Right lobe of liver (tissue), 6 donors: Measurements from ENCODE around the gene LRCH1. TPM values are rescaled to one million over a fixed set of nuclear protein-coding genes. Genes with fewer than 3 reads are reported as not detected.

Experiments used
- ATAC-seq, 4 donors: fragments of 200-7000 bp; cut with Tn5 transposase; one replicate each; pipeline ENCODE4 v1.9.1; 2020; ENCODE audit warnings: mild to moderate bottlenecking in 4 of 4, moderate library complexity in 4 of 4
- DNase-seq, 3 donors: peaks; one replicate each; pipeline ENCODE4 v3.0.0-alpha.2; 2020
- H3K27ac ChIP-seq, 3 donors: fragments of 200-600 bp; one replicate each; pipeline ENCODE4 v1.8.0; 2022
- H3K27me3 ChIP-seq, 2 donors: fragments of 200-600 bp; one replicate each; pipeline ENCODE4 v1.8.0; 2022
- H3K36me3 ChIP-seq, 4 donors: fragments of 200-600 bp; sonication (generic) in 1 of 4; one replicate each; pipeline versions ENCODE4 v1.5.1 to v1.8.0; 2017 to 2022; ENCODE audit warnings: control low read depth in 1 of 4
- H3K4me1 ChIP-seq, 4 donors: fragments of 200-600 bp; sonication (generic) in 1 of 4; one replicate each; pipeline versions ENCODE4 v1.5.1 to v1.8.0; 2017 to 2022; ENCODE audit warnings: control low read depth in 1 of 4
- H3K4me3 ChIP-seq, 3 donors: fragments of 200-600 bp; one replicate each; pipeline ENCODE4 v1.8.0; 2022
- H3K9me3 ChIP-seq, 4 donors: fragments of 200-600 bp; sonication (generic) in 1 of 4; one replicate each; pipeline versions ENCODE4 v1.5.1 to v1.8.0; 2017 to 2022; ENCODE audit warnings: control low read depth in 1 of 4
- POLR2A ChIP-seq: fragments of 450-650 bp; IDR thresholded peaks from one replicate; pipeline ENCODE4 v1.6.1; 2017; ENCODE audit warnings: antibody characterized with exemption, mild to moderate bottlenecking
- WGBS: methylation state at CpG from one replicate; pipeline ENCODE4 v1.1.6; 2018; ENCODE audit warnings: low coverage, low lambda C conversion rate; ENCODE audit not compliant: insufficient coverage; ENCODE audit errors: missing lambda C conversion rate; 5-methylcytosine and 5-hydroxymethylcytosine counted together
- intact Hi-C, 2 donors: fragments of 100-400 bp; cut with DNase I; formaldehyde crosslinking; loops; one replicate each; pipeline versions ENCODE4 v1.11.2 to v1.14.1; 2022
- total RNA-seq, 6 experiments: library from RNA; depleted of rRNA in 2 of 6; stranded (reverse); fragments of >200 nt in 2 of 6; fragmentation: NEBNext Ultra II Directional in 3 of 6; extraction: Animal tissue kit (Norgen Biotek cat#: 25700) in 3 of 6; gene quantifications; one replicate each; pipeline versions ENCODE4 v1.1.0 to v1.2.4, GENCODE V29; 2016 to 2023
- TF ChIP-seq, protein P1 (sequence below), 4 donors: fragments of 200-600 bp in 3 of 4; fragments of 450-650 bp in 1 of 4; IDR thresholded peaks; one replicate each; pipeline versions ENCODE4 v1.5.1 to v1.8.0; 2016 to 2022; ENCODE audit warnings: antibody characterized with exemption in 4 of 4, mild to moderate bottlenecking in 2 of 4
- donor health status: DM: no; HTN: yes; CAD: no.
- donor health status: DM: no; HTN: no; CAD: no.
- donor health status: DM: no; HTN: no; CAD: no.
- donor health status: DM: no; HTN: yes; CAD: no.
- donor health status: DM: no; HTN: yes; CAD: no.

The LRCH1 gene
- total RNA-seq, 6 experiments from 2014 or later, result 5.4 to 9.6 (median 7.7) TPM

DNA sequence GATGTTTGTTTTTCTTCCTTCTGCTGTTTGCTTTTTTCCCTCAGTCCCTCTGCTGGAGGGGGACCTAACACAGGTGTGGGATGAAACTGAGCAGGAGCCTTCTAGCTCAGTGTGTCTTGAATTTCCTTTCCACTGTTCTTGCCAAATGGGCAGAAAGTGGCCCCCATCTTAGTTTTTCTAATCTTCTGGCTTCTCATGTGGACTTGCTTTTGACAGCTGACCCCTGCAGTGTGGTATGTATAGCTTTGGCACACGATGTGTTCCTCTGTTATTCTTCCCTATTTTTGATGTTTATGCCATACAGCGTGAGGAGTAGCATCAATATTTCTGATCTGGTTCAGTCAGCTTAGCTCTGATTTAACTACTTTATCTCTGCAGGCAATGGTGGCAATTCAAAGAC is 8.3 kb downstream of the LRCH1 start:
- no peak overlapping the region for H3K4me3 ChIP-seq
- no peaks in the 10 kb centered on the region for H3K9me3 ChIP-seq
- ATAC-seq, result no peak
- DNase-seq, result no peak
- H3K27me3 ChIP-seq, result no peaks in the 10 kb centered on the region
- intact Hi-C loops, result no loop called here
- TF ChIP-seq, protein P1, sequence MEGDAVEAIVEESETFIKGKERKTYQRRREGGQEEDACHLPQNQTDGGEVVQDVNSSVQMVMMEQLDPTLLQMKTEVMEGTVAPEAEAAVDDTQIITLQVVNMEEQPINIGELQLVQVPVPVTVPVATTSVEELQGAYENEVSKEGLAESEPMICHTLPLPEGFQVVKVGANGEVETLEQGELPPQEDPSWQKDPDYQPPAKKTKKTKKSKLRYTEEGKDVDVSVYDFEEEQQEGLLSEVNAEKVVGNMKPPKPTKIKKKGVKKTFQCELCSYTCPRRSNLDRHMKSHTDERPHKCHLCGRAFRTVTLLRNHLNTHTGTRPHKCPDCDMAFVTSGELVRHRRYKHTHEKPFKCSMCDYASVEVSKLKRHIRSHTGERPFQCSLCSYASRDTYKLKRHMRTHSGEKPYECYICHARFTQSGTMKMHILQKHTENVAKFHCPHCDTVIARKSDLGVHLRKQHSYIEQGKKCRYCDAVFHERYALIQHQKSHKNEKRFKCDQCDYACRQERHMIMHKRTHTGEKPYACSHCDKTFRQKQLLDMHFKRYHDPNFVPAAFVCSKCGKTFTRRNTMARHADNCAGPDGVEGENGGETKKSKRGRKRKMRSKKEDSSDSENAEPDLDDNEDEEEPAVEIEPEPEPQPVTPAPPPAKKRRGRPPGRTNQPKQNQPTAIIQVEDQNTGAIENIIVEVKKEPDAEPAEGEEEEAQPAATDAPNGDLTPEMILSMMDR (IDR thresholded peaks at IDR 0.05), result no peak
- no peak for TF ChIP-seq POLR2A
- no peak overlapping the region for H3K27ac ChIP-seq
- 43% methylated on average over 2 of the region's 2 CpGs for WGBS
- no peaks in the 10 kb centered on the region for H3K36me3 ChIP-seq
- H3K4me1 ChIP-seq, result no peaks in the 10 kb centered on the region

DNA sequence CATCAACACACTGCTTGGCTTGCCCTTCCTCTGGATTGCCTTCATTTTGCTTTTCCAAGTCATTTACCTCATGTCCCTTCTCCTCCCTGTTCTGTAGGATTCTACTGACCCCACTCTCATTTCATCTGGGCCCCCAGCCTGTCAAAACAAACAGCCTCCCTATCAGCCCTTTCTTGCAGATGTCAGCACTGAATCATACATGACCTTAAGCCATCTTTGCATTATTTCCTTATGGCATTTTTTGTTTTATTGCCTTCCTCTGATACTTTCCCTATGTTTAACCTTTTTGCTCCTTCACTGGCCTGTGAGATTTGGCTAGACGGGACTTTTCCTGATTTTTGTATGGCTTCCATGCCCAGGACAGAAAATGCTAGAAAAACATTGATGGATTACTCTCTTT is 8.7 kb downstream of the LRCH1 start:
- H3K27me3 ChIP-seq, result no peaks in the 10 kb centered on the region
- whole genome bisulfite sequencing, result 100% methylated on average over 1 of the region's 1 CpG
- H3K4me3 ChIP-seq, result no peak overlapping the region
- H3K36me3 ChIP-seq, result no peaks in the 10 kb centered on the region
- no peaks in the 10 kb centered on the region for H3K9me3 ChIP-seq
- ATAC-seq, result no peak
- DNase-seq, result no peak
- H3K27ac ChIP-seq, result no peak overlapping the region
- no peaks in the 10 kb centered on the region for H3K4me1 ChIP-seq
- TF ChIP-seq, protein P1 (IDR thresholded peaks at IDR 0.05), result no peak
- no peak for TF ChIP-seq POLR2A
- intact Hi-C loops, result no loop called here

DNA sequence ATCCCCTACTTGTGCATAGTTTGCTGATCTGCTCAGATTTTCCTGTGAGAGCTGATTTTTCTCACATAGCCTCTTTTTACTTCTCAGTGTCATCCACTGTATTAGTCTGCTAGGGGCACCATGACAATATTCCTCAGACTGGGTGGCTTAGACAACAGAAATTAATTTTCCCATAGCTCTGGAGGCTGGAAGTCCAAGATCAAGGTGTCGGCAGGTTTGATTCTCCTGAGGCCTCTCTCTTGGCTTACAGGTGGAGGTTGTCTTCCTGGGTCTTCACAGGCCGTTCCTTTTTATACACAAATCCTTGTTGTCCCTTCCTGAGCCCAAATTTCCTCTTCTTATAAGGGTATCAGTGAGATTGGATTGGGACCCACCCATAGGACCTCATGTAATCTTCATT is 9.2 kb downstream of the LRCH1 start:
- intact Hi-C loops, result no loop called here
- Histone ChIP-seq H3K27ac (no peak overlapping the region), H3K27me3 (no peaks in the 10 kb centered on the region), H3K4me3 (no peak overlapping the region), H3K36me3 (no peaks in the 10 kb centered on the region), H3K4me1 (no peaks in the 10 kb centered on the region), H3K9me3 (no peaks in the 10 kb centered on the region)
- DNase-seq (no peak), ATAC-seq (no peak)
- no peak for TF ChIP-seq POLR2A
- TF ChIP-seq, protein P1 (IDR thresholded peaks at IDR 0.05), result no peak
- WGBS, result 94% methylated on average over 2 of the region's 2 CpGs

DNA sequence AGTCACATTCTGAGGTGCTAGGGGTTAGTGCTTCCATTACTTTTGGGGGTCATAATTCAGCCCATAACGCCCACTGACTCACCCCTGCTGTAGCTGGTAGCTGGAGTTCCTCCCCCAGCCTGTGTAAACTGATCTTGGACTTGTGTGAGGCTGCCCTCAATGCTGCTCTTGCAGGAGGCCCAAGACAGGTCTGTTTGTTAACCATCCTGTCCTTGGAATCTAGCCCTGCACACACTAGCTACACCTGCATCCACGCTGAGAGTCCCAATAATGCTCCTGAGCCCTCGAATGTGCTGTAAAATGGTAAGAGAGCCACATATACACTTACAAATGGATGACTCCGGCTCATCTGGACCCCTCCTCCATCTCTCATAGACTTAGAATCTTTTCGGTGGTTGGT is 9.6 kb downstream of the LRCH1 start:
- no peak for DNase-seq
- TF ChIP-seq, protein P1 (IDR thresholded peaks at IDR 0.05), result no peak
- TF ChIP-seq POLR2A, result no peak
- ATAC-seq, result peak in 1 of 4 donors; percentile 26
- intact Hi-C loops, result no loop called here
- Histone ChIP-seq H3K27ac (no peak overlapping the region), H3K27me3 (no peaks in the 10 kb centered on the region), H3K36me3 (no peaks in the 10 kb centered on the region), H3K4me3 (no peak overlapping the region), H3K9me3 (no peaks in the 10 kb centered on the region), H3K4me1 (no peaks in the 10 kb centered on the region)
- 100% methylated on average over 3 of the region's 5 CpGs for WGBS
